ENCODE data around the gene RSPRY1. TPM values are rescaled to one million over a fixed set of nuclear protein-coding genes. Genes with fewer than 3 reads are reported as not detected.

The RSPRY1 gene
- total and polyA plus RNA-seq, 2 of the 4 experiments (the other 2 are of a cell fraction), result 25.2 to 62.2 TPM

- WGBS, 2 experiments (ENCODE audit: extremely low coverage in 2 of 2, insufficient read length in 1 of 2), result 100% methylated on average over 1 of the region's 4 CpGs; no CpG with 5 or more reads in 1 of the 2 experiments
- dilution Hi-C loops (cut with HindIII; ENCODE audit: low sequenced_read_pairs, unreplicated experiment), result no loop called here
Measured at GRCh38 chr16:57226701-57227621, 40.8 kb downstream of the RSPRY1 start.

More at GRCh38 chr16:57226701-57227621, 40.8 kb downstream of the RSPRY1 start:
- no peak overlapping the region for H4K8ac ChIP-seq (ENCODE audit: low read depth in 2 of 2, low read length in 2 of 2)
- ChIA-PET CTCF (no interaction called here), POLR2A (ENCODE audit: unreplicated experiment) (no interaction called here)
- no peak overlapping the region; the same call in 1 of the 2 replicates for H3K18ac ChIP-seq (ENCODE audit: low read depth, low read length)
- H3K14ac ChIP-seq (replicated peaks; ENCODE audit: low read depth, low read length), result no peak overlapping the region
- peaks cover 6% of the 10 kb centered on the region; the same call in 1 of the 2 replicates for H3K9me1 ChIP-seq (ENCODE audit: insufficient read depth, low read length)
- no peaks in the 10 kb centered on the region for H3K9me3 ChIP-seq (ENCODE audit: control insufficient read depth, insufficient read depth, low read length)
- no peak overlapping the region for H4K5ac ChIP-seq (ENCODE audit: low read depth, low read length)
- in situ Hi-C loops (cut with MboI; ENCODE audit: low sequenced_read_pairs) (no loop called here), intact Hi-C loops (cut with micrococcal nuclease) (no loop called here)
- H3K56ac ChIP-seq (ENCODE audit: extremely low read depth, insufficient read depth, low read length), result no peak overlapping the region
- peaks cover 3 to 7% of the 10 kb centered on the region in 2 experiments; a peak in 2 of 4 replicates for H3K79me1 ChIP-seq (ENCODE audit: low read depth in 1 of 2, low read length in 2 of 2)
- peak overlapping the region; percentile 63 for H2AK9ac ChIP-seq (replicated peaks; ENCODE audit: low read depth, low read length, poor library complexity)
- H2BK15ac ChIP-seq (ENCODE audit: low read depth, low read length), result no peak overlapping the region
- peaks cover 31% of the 10 kb centered on the region for H3K36me3 ChIP-seq (ENCODE audit: control insufficient read depth, insufficient read depth, low read length)
- H3K9ac ChIP-seq (ENCODE audit: low read depth, low read length), result no peak overlapping the region
- H3K4me1 ChIP-seq (ENCODE audit: control insufficient read depth, insufficient read depth, low read length), result no peaks in the 10 kb centered on the region
- ATAC-seq (ENCODE audit: low read depth) (no peak), DNase-seq (no peak)
- no peak for TF ChIP-seq MAZ (IDR thresholded peaks at IDR 0.05; ENCODE audit: borderline replicate concordance, low read depth, low read length)
- no peak overlapping the region for H3K4me2 ChIP-seq (ENCODE audit: low read depth, low read length)
- H3K4me3 ChIP-seq (ENCODE audit: insufficient read depth, low read depth, low read length), result no peak overlapping the region
- no peak overlapping the region for H2AK5ac ChIP-seq (ENCODE audit: low read depth, low read length)
- H3K4ac ChIP-seq (ENCODE audit: low read depth, low read length), result no peak overlapping the region
- H2BK20ac ChIP-seq (ENCODE audit: low read depth, low read length), result no peak overlapping the region
- no peak overlapping the region for H3K27ac ChIP-seq (ENCODE audit: insufficient read depth, low read length)
- no peak overlapping the region for H2AFZ ChIP-seq (replicated peaks; ENCODE audit: low read length, poor library complexity)
- no peak overlapping the region for H4K91ac ChIP-seq (ENCODE audit: insufficient read depth, low read depth, low read length)
- H2BK5ac ChIP-seq (ENCODE audit: low read depth, low read length, poor library complexity, severe bottlenecking), result no peak overlapping the region
- no peak overlapping the region for H3K23ac ChIP-seq (ENCODE audit: low read depth, low read length)
- BruUV-seq (replicated peaks), result no TSS peak
- H2BK120ac ChIP-seq (ENCODE audit: low read depth, low read length), result no peak overlapping the region
- H3K27me3 ChIP-seq (ENCODE audit: control insufficient read depth, insufficient read depth, low read length), result no peaks in the 10 kb centered on the region
- no peaks in the 10 kb centered on the region for H4K20me1 ChIP-seq (ENCODE audit: insufficient read depth, low read length)
